Motor neuron (in vitro differentiated cells): ENCODE data around the gene LRRN4. TPM values are rescaled to one million over a fixed set of nuclear protein-coding genes. Genes with fewer than 3 reads are reported as not detected.

Experiments used
- total RNA-seq, 8 experiments: library from RNA; unstranded; fragments of 300-600 nt; gene quantifications; 2 replicates each; pipeline versions ENCODE4 v1.2.3 to v1.2.4, GENCODE V29; 2022

Gene LRRN4
- total RNA-seq, 8 experiments from 2014 or later = 0.07 to 1.1 (median 0.26) TPM

Other genes with a start within 250 kb of the LRRN4 start
- gene CHGB, start 142.6 kb downstream of the LRRN4 start, total RNA-seq = 10 to 100 TPM in 5 of 8 experiments, under 1 TPM in 3; 0.31 to 71.6 (median 53.7) TPM
- 10 to 100 TPM; 11.1 to 25.4 (median 18.6) TPM for gene TRMT6, start 103.5 kb downstream of the LRRN4 start, total RNA-seq
- gene MCM8, start 103.4 kb downstream of the LRRN4 start, total RNA-seq = 10 to 100 TPM in 3 of 8 experiments, 1 to 10 TPM in 5; 3.4 to 20.2 (median 5.2) TPM
- gene CRLS1, start 47.9 kb downstream of the LRRN4 start, total RNA-seq = 10 to 100 TPM; 19.7 to 65.1 (median 32.5) TPM
- gene FERMT1, start 69.0 kb upstream of the LRRN4 start, total RNA-seq = 10 to 100 TPM in 3 of 8 experiments, 1 to 10 TPM in 2, under 1 TPM in 3; 0.11 to 18.0 (median 2.0) TPM